ENCODE measurements around the gene MROH7. TPM values are rescaled to one million over a fixed set of nuclear protein-coding genes. Genes with fewer than 3 reads are reported as not detected.

The MROH7 gene
- total RNA-seq, 2 experiments from 2014 or later = 0.14 to 0.19 TPM

- H3K27ac Mint-ChIP-seq = no peak overlapping the region
- POLR2A ChIA-PET = no interaction called here
- intact Hi-C loops (cut with DNase I, micrococcal nuclease) = no loop called here
- peaks cover 3% of the 10 kb centered on the region for H3K9me3 Mint-ChIP-seq
- Histone ChIP-seq H3K27me3 (ENCODE audit: control insufficient read depth in 1 of 2, insufficient read depth in 2 of 2, low read length in 2 of 2) (no peaks in the 10 kb centered on the region), H3K9me3 (ENCODE audit: control insufficient read depth in 1 of 2, insufficient read depth in 1 of 2, low read length in 2 of 2) (peaks cover 0 to 4% of the 10 kb centered on the region in 2 experiments), H3K27ac (ENCODE audit: low read depth in 1 of 2, low read length in 2 of 2) (no peak overlapping the region), H3K4me1 (ENCODE audit: insufficient read depth, low read length) (no peaks in the 10 kb centered on the region), H3K4me3 (ENCODE audit: low read length) (no peak overlapping the region), H3K36me3 (ENCODE audit: insufficient read depth, low read length) (no peaks in the 10 kb centered on the region)
- no peaks in the 10 kb centered on the region for H3K36me3 Mint-ChIP-seq (ENCODE audit: low read depth)
- TF ChIP-seq CTCF (IDR thresholded peaks at IDR 0.05) = no peak
- H3K27me3 Mint-ChIP-seq = no peaks in the 10 kb centered on the region
- CTCF ChIA-PET = no interaction called here
- H3K4me1 Mint-ChIP-seq (ENCODE audit: low read depth) = no peaks in the 10 kb centered on the region
- ATAC-seq (ENCODE audit: poor library complexity) (no peak), DNase-seq (no peak)
- no peak overlapping the region for H3K4me3 Mint-ChIP-seq
These were observed 22.1 kb downstream of the MROH7 start for GRCh38 chr1:54663725-54664124.

DNA sequence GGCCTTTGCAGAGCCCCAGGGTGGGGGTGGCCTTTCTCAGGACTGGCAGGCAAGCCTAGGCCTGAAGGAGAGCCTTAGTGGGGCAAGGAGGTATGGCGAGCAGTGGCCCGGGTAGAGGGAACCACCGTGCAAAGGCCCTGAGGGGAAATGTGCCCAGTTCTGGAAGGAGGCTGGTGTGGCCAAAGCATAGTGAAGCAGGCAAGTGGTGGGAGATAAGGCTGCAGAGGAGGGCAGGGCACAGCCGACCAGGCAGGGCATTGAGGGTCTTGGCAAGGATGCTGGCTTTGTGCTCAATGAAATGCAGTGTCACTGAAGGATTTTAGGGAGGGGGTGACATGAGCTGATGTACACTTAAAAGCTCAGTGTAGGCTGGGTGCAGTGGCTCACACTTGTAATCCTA, 22.8 kb downstream of the MROH7 start:
- ChIA-PET POLR2A (no interaction called here), CTCF (no interaction called here)
- H3K27me3 ChIP-seq (ENCODE audit: control insufficient read depth in 1 of 2, insufficient read depth in 2 of 2, low read length in 2 of 2) = no peaks in the 10 kb centered on the region
- H3K4me3 Mint-ChIP-seq = no peak overlapping the region
- no peak overlapping the region for H3K27ac Mint-ChIP-seq
- H3K27me3 Mint-ChIP-seq = no peaks in the 10 kb centered on the region
- ATAC-seq (ENCODE audit: poor library complexity) = no peak
- peaks cover 0 to 4% of the 10 kb centered on the region in 2 experiments for H3K9me3 ChIP-seq (ENCODE audit: control insufficient read depth in 1 of 2, insufficient read depth in 1 of 2, low read length in 2 of 2)
- no peak overlapping the region for H3K27ac ChIP-seq (ENCODE audit: low read depth in 1 of 2, low read length in 2 of 2)
- no peaks in the 10 kb centered on the region for H3K4me1 ChIP-seq (ENCODE audit: insufficient read depth, low read length)
- H3K4me3 ChIP-seq (ENCODE audit: low read length) = no peak overlapping the region
- H3K9me3 Mint-ChIP-seq = peaks cover 3% of the 10 kb centered on the region
- H3K36me3 Mint-ChIP-seq (ENCODE audit: low read depth) = no peaks in the 10 kb centered on the region
- no peak for TF ChIP-seq CTCF (IDR thresholded peaks at IDR 0.05)
- H3K36me3 ChIP-seq (ENCODE audit: insufficient read depth, low read length) = no peaks in the 10 kb centered on the region
- intact Hi-C loops (cut with DNase I, micrococcal nuclease) = no loop called here
- H3K4me1 Mint-ChIP-seq (ENCODE audit: low read depth) = no peaks in the 10 kb centered on the region
- DNase-seq = no peak

DNA sequence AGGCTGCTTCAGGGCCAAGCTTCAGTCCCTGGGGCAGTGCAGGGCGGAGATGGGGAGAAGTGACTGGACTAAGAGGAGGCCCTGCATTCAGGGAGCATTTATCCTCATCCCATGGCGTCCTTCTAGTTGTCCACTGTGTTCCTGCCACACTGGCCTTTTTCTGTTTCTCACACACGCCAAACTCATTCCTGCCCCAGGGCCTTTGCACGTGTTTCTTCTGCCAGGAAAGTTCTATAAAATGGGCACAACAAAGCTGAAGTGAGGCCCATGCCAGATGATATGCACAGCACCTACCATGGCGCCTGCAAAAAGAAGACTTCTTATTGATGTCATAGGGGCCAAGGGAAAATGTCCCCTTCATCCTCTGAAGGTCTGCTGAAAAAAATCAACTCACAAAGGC, 24.3 kb downstream of the MROH7 start:
- ChIA-PET CTCF (interaction anchor here (1.1 kb wide), 1 partner anchor 47 kb away, joined by 5 read pairs; no protein-coding TSS in a partner anchor), POLR2A (no interaction called here)
- H3K4me3 ChIP-seq (ENCODE audit: low read length) = no peak overlapping the region
- ATAC-seq (ENCODE audit: poor library complexity) (no peak), DNase-seq (no peak)
- H3K4me1 ChIP-seq (ENCODE audit: insufficient read depth, low read length) = no peaks in the 10 kb centered on the region
- Mint-ChIP-seq H3K27ac (no peak overlapping the region), H3K27me3 (no peaks in the 10 kb centered on the region), H3K36me3 (ENCODE audit: low read depth) (no peaks in the 10 kb centered on the region), H3K9me3 (no peaks in the 10 kb centered on the region), H3K4me1 (ENCODE audit: low read depth) (no peaks in the 10 kb centered on the region), H3K4me3 (no peak overlapping the region)
- H3K36me3 ChIP-seq (ENCODE audit: insufficient read depth, low read length) = no peaks in the 10 kb centered on the region
- H3K9me3 ChIP-seq (ENCODE audit: control insufficient read depth in 1 of 2, insufficient read depth in 1 of 2, low read length in 2 of 2) = no peaks in the 10 kb centered on the region
- H3K27me3 ChIP-seq (ENCODE audit: control insufficient read depth in 1 of 2, insufficient read depth in 2 of 2, low read length in 2 of 2) = no peaks in the 10 kb centered on the region
- intact Hi-C loops (cut with DNase I, micrococcal nuclease) = no loop called here
- TF ChIP-seq CTCF (IDR thresholded peaks at IDR 0.05) = no peak
- H3K27ac ChIP-seq (ENCODE audit: low read depth in 1 of 2, low read length in 2 of 2) = no peak overlapping the region
